ENCODE data around the gene SH3RF1.

Gene SH3RF1

GRCh38 chr4:169074117-169074516 lies 196.6 kb downstream of the SH3RF1 start:
- TF ChIP-seq, protein P1, sequence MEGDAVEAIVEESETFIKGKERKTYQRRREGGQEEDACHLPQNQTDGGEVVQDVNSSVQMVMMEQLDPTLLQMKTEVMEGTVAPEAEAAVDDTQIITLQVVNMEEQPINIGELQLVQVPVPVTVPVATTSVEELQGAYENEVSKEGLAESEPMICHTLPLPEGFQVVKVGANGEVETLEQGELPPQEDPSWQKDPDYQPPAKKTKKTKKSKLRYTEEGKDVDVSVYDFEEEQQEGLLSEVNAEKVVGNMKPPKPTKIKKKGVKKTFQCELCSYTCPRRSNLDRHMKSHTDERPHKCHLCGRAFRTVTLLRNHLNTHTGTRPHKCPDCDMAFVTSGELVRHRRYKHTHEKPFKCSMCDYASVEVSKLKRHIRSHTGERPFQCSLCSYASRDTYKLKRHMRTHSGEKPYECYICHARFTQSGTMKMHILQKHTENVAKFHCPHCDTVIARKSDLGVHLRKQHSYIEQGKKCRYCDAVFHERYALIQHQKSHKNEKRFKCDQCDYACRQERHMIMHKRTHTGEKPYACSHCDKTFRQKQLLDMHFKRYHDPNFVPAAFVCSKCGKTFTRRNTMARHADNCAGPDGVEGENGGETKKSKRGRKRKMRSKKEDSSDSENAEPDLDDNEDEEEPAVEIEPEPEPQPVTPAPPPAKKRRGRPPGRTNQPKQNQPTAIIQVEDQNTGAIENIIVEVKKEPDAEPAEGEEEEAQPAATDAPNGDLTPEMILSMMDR (IDR thresholded peaks at IDR 0.05; ENCODE audit: insufficient read depth, low read length, poor library complexity, severe bottlenecking): no peak
- Histone ChIP-seq H3K36me3 (ENCODE audit: control insufficient read depth, insufficient read depth, low read length) (no peaks in the 10 kb centered on the region), H3K4me3 (replicated peaks; ENCODE audit: low read depth, low read length) (no peak overlapping the region), H3K27me3 (replicated peaks; ENCODE audit: control insufficient read depth, insufficient read depth, low read length) (no peaks in the 10 kb centered on the region)
- no peak for DNase-seq (ENCODE audit: extremely low read depth, insufficient read length)

DNA sequence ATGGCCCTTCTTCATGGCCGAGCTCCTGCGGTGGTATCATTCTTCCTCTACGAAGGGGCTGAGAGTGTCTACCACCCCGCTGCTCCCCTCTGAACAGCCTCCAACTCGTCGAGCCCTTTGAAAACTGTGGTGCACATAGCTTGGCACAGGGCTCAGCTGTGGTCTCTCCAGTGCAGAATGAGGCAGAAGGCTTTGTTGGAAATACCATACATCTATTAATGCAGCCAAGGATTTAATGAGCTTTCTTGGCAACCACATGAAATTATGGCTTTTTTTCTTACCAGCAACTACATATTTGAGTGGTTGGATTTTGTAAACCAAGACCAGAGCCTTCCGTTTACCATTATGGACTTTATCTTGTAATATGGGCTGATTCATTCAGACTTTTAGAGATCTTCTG lies 199.0 kb downstream of the SH3RF1 start:
- TF ChIP-seq, protein P1 (IDR thresholded peaks at IDR 0.05; ENCODE audit: insufficient read depth, low read length, poor library complexity, severe bottlenecking): no peak
- Histone ChIP-seq H3K36me3 (ENCODE audit: control insufficient read depth, insufficient read depth, low read length) (no peaks in the 10 kb centered on the region), H3K27me3 (replicated peaks; ENCODE audit: control insufficient read depth, insufficient read depth, low read length) (no peaks in the 10 kb centered on the region), H3K4me3 (replicated peaks; ENCODE audit: low read depth, low read length) (no peak overlapping the region)
- no peak for DNase-seq (ENCODE audit: extremely low read depth, insufficient read length)

DNA sequence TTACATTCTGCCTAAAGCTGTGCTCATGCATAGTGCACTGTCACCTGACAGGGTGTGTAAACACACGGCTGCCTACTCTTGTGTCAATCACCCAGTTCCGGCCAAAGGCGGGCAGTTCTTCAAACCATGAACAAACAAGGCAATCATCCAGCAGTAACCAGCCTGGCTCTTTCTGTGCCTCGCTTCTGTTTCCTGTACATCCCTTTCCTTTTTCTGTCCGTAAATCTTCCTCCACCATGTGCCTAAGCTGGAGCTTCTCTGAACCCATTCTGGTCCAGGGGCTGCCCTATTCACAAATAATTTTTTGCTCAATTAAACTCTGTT lies 199.9 kb downstream of the SH3RF1 start:
- TF ChIP-seq, protein P1 (IDR thresholded peaks at IDR 0.05; ENCODE audit: insufficient read depth, low read length, poor library complexity, severe bottlenecking): no peak
- DNase-seq (ENCODE audit: extremely low read depth, insufficient read length): no peak
- H3K27me3 ChIP-seq (replicated peaks; ENCODE audit: control insufficient read depth, insufficient read depth, low read length): no peaks in the 10 kb centered on the region

DNA sequence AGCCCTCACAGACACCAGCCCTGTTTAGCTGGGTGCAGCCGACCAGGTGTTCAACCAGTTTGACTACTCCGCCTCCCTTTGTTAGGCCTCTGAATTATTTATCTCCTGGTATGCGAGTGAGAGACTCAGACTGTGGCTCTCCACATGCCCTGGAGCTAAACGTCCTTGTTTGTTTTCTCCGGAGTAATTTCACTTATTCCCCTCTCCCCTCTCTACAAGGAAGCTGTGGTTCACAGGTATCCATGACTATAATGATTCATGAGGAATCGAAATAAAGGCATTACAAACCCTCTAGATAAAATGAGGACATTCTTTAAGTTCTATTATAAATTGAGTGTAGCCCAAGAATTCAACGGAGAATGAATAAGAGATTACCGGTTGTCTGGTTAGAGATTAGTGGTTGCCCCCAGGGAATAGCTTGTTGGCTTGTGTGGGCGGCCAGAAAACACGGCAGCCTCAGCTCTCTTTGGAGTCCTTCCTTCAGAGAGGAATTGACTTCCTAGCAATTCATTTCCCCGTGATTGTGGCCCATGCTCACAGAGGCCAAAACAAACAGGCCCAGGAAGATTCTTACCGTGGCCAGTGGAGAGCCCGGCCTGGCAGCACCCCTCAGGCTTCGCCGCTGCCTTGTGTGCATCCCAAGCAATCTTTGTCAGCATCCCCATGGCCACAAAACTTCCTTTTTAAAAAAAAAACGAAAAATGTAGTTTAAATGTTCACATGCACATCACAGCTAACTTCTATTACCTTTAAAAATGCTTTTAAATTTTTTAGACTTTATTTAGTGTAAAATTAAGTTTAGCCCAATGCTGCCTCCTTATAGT lies 200.5 kb downstream of the SH3RF1 start:
- H3K27me3 ChIP-seq (replicated peaks; ENCODE audit: control insufficient read depth, insufficient read depth, low read length): no peaks in the 10 kb centered on the region
- no peaks in the 10 kb centered on the region for H3K36me3 ChIP-seq (ENCODE audit: control insufficient read depth, insufficient read depth, low read length)
- DNase-seq (ENCODE audit: extremely low read depth, insufficient read length): no peak
- no peak overlapping the region for H3K4me3 ChIP-seq (replicated peaks; ENCODE audit: low read depth, low read length)
- TF ChIP-seq, protein P1 (IDR thresholded peaks at IDR 0.05; ENCODE audit: insufficient read depth, low read length, poor library complexity, severe bottlenecking): no peak

More for the DNA sequence above, 199.9 kb downstream of the SH3RF1 start:
- Histone ChIP-seq H3K4me3 (replicated peaks; ENCODE audit: low read depth, low read length) (no peak overlapping the region), H3K36me3 (ENCODE audit: control insufficient read depth, insufficient read depth, low read length) (no peaks in the 10 kb centered on the region)

- no peaks in the 10 kb centered on the region for H3K27me3 ChIP-seq (replicated peaks; ENCODE audit: control insufficient read depth, insufficient read depth, low read length)
- DNase-seq (ENCODE audit: extremely low read depth, insufficient read length): peak; percentile 28
- H3K36me3 ChIP-seq (ENCODE audit: control insufficient read depth, insufficient read depth, low read length): no peaks in the 10 kb centered on the region
- TF ChIP-seq, protein P1 (IDR thresholded peaks at IDR 0.05; ENCODE audit: insufficient read depth, low read length, poor library complexity, severe bottlenecking): no peak
- no peak overlapping the region for H3K4me3 ChIP-seq (replicated peaks; ENCODE audit: low read depth, low read length)
Observed at GRCh38 chr4:169068423-169068822, 202.3 kb downstream of the SH3RF1 start.
